ENCODE measurements around the gene HNRNPC. TPM values are rescaled to one million over a fixed set of nuclear protein-coding genes. Genes with fewer than 3 reads are reported as not detected.

The HNRNPC gene
- total RNA-seq, 1 experiment from 2014 or later = 1,144 TPM

DNA sequence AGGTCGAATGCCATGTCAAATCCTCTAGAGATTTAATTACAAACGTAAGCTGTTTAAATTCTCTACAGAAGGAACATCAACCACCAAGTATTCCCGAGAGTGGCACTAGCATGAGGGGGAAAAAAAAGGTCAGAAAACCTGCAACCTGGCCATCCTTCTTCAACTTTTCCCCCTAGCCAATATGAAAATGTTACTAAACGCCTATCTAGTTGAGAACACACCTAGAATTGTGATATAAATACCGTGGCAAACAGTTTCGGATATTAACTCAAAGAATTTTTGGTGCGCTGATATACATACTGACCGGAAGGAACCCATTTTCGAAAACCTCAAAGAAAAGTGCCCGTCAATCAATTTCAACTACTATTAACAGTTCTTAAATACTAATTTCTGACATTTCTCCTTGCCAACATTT lies 1.8 kb downstream of the HNRNPC start:
- H3K4me3 ChIP-seq (ENCODE audit: low read length) = peak overlapping the region; percentile 92
- H3K9me3 ChIP-seq (ENCODE audit: low read length) = no peaks in the 10 kb centered on the region
- H3K4me2 ChIP-seq (ENCODE audit: low read depth, low read length, poor library complexity, severe bottlenecking) = peak overlapping the region; percentile 88
- no peak overlapping the region for H2AFZ ChIP-seq (ENCODE audit: low read length)
- DNase-seq = peak; percentile 85
- peak overlapping the region; percentile 93 for H3K27ac ChIP-seq (ENCODE audit: low read length)
- H3K79me2 ChIP-seq (ENCODE audit: low read length) = peaks cover 68% of the 10 kb centered on the region
- peak overlapping the region; percentile 95 for H3K9ac ChIP-seq (ENCODE audit: low read length)
- peaks cover 63% of the 10 kb centered on the region for H4K20me1 ChIP-seq (ENCODE audit: insufficient read depth, low read depth, low read length)
- H3K36me3 ChIP-seq (ENCODE audit: insufficient read depth, low read length) = peaks cover 58% of the 10 kb centered on the region
- peaks cover 62% of the 10 kb centered on the region for H3K4me1 ChIP-seq (ENCODE audit: low read length)
- no peaks in the 10 kb centered on the region for H3K9me2 ChIP-seq (replicated peaks; ENCODE audit: insufficient read depth, low read length)
- no peaks in the 10 kb centered on the region for H3K27me3 ChIP-seq (ENCODE audit: low read length)

GRCh38 chr14:21264025-21264801 lies 5.0 kb downstream of the HNRNPC start:
- Histone ChIP-seq H3K36me3 (ENCODE audit: insufficient read depth, low read length) (peaks cover 79% of the 10 kb centered on the region), H3K9me3 (ENCODE audit: low read length) (no peaks in the 10 kb centered on the region), H3K79me2 (ENCODE audit: low read length) (peaks cover 95% of the 10 kb centered on the region), H3K9me2 (replicated peaks; ENCODE audit: insufficient read depth, low read length) (no peaks in the 10 kb centered on the region), H3K4me1 (ENCODE audit: low read length) (peaks cover 56% of the 10 kb centered on the region), H3K9ac (ENCODE audit: low read length) (no peak overlapping the region), H3K4me3 (ENCODE audit: low read length) (no peak overlapping the region), H4K20me1 (ENCODE audit: insufficient read depth, low read depth, low read length) (peaks cover 86% of the 10 kb centered on the region), H3K27ac (ENCODE audit: low read length) (peak overlapping the region; percentile 93), H3K27me3 (ENCODE audit: low read length) (no peaks in the 10 kb centered on the region), H3K4me2 (ENCODE audit: low read depth, low read length, poor library complexity, severe bottlenecking) (peak overlapping the region; percentile 88), H2AFZ (ENCODE audit: low read length) (no peak overlapping the region)
- DNase-seq = no peak

- no peaks in the 10 kb centered on the region for H3K9me3 ChIP-seq (ENCODE audit: low read length)
- DNase-seq = no peak
- no peak overlapping the region for H3K4me3 ChIP-seq (ENCODE audit: low read length)
- H3K36me3 ChIP-seq (ENCODE audit: insufficient read depth, low read length) = peaks cover 81% of the 10 kb centered on the region
- H2AFZ ChIP-seq (ENCODE audit: low read length) = no peak overlapping the region
- no peak overlapping the region for H3K4me2 ChIP-seq (ENCODE audit: low read depth, low read length, poor library complexity, severe bottlenecking)
- no peaks in the 10 kb centered on the region for H3K27me3 ChIP-seq (ENCODE audit: low read length)
- no peak overlapping the region for H3K9ac ChIP-seq (ENCODE audit: low read length)
- H3K4me1 ChIP-seq (ENCODE audit: low read length) = peaks cover 56% of the 10 kb centered on the region
- H3K27ac ChIP-seq (ENCODE audit: low read length) = peak overlapping the region; percentile 93
- peaks cover 90% of the 10 kb centered on the region for H4K20me1 ChIP-seq (ENCODE audit: insufficient read depth, low read depth, low read length)
- no peaks in the 10 kb centered on the region for H3K9me2 ChIP-seq (replicated peaks; ENCODE audit: insufficient read depth, low read length)
- peaks cover 95% of the 10 kb centered on the region for H3K79me2 ChIP-seq (ENCODE audit: low read length)
Measured at GRCh38 chr14:21263284-21264024, 5.8 kb downstream of the HNRNPC start.

GRCh38 chr14:21262410-21262809 lies 6.8 kb downstream of the HNRNPC start:
- no peak overlapping the region for H3K9ac ChIP-seq (ENCODE audit: low read length)
- H3K4me3 ChIP-seq (ENCODE audit: low read length) = no peak overlapping the region
- peaks cover 90% of the 10 kb centered on the region for H4K20me1 ChIP-seq (ENCODE audit: insufficient read depth, low read depth, low read length)
- H3K9me2 ChIP-seq (replicated peaks; ENCODE audit: insufficient read depth, low read length) = no peaks in the 10 kb centered on the region
- H3K4me1 ChIP-seq (ENCODE audit: low read length) = peaks cover 47% of the 10 kb centered on the region
- H3K4me2 ChIP-seq (ENCODE audit: low read depth, low read length, poor library complexity, severe bottlenecking) = no peak overlapping the region
- no peak for DNase-seq
- no peaks in the 10 kb centered on the region for H3K9me3 ChIP-seq (ENCODE audit: low read length)
- H3K27ac ChIP-seq (ENCODE audit: low read length) = no peak overlapping the region
- H3K27me3 ChIP-seq (ENCODE audit: low read length) = no peaks in the 10 kb centered on the region
- H3K36me3 ChIP-seq (ENCODE audit: insufficient read depth, low read length) = peaks cover 78% of the 10 kb centered on the region
- H3K79me2 ChIP-seq (ENCODE audit: low read length) = peaks cover 95% of the 10 kb centered on the region
- no peak overlapping the region for H2AFZ ChIP-seq (ENCODE audit: low read length)

GRCh38 chr14:21261824-21262223 lies 7.4 kb downstream of the HNRNPC start:
- Histone ChIP-seq H4K20me1 (ENCODE audit: insufficient read depth, low read depth, low read length) (peaks cover 90% of the 10 kb centered on the region), H3K4me3 (ENCODE audit: low read length) (no peak overlapping the region), H3K9ac (ENCODE audit: low read length) (no peak overlapping the region), H3K27ac (ENCODE audit: low read length) (no peak overlapping the region), H3K4me1 (ENCODE audit: low read length) (peaks cover 42% of the 10 kb centered on the region), H3K79me2 (ENCODE audit: low read length) (peaks cover 95% of the 10 kb centered on the region), H3K4me2 (ENCODE audit: low read depth, low read length, poor library complexity, severe bottlenecking) (no peak overlapping the region), H2AFZ (ENCODE audit: low read length) (no peak overlapping the region), H3K9me3 (ENCODE audit: low read length) (no peaks in the 10 kb centered on the region), H3K27me3 (ENCODE audit: low read length) (no peaks in the 10 kb centered on the region), H3K9me2 (replicated peaks; ENCODE audit: insufficient read depth, low read length) (no peaks in the 10 kb centered on the region), H3K36me3 (ENCODE audit: insufficient read depth, low read length) (peaks cover 81% of the 10 kb centered on the region)
- no peak for DNase-seq

- H3K4me3 ChIP-seq (ENCODE audit: low read length) = no peak overlapping the region
- no peak overlapping the region for H3K27ac ChIP-seq (ENCODE audit: low read length)
- H3K9me2 ChIP-seq (replicated peaks; ENCODE audit: insufficient read depth, low read length) = no peaks in the 10 kb centered on the region
- peaks cover 95% of the 10 kb centered on the region for H3K79me2 ChIP-seq (ENCODE audit: low read length)
- no peak overlapping the region for H3K9ac ChIP-seq (ENCODE audit: low read length)
- no peak overlapping the region for H2AFZ ChIP-seq (ENCODE audit: low read length)
- peaks cover 90% of the 10 kb centered on the region for H4K20me1 ChIP-seq (ENCODE audit: insufficient read depth, low read depth, low read length)
- no peaks in the 10 kb centered on the region for H3K9me3 ChIP-seq (ENCODE audit: low read length)
- H3K4me2 ChIP-seq (ENCODE audit: low read depth, low read length, poor library complexity, severe bottlenecking) = no peak overlapping the region
- H3K36me3 ChIP-seq (ENCODE audit: insufficient read depth, low read length) = peaks cover 81% of the 10 kb centered on the region
- no peaks in the 10 kb centered on the region for H3K27me3 ChIP-seq (ENCODE audit: low read length)
- no peak for DNase-seq
- H3K4me1 ChIP-seq (ENCODE audit: low read length) = peaks cover 15% of the 10 kb centered on the region
Measured at GRCh38 chr14:21258889-21259787, 10.1 kb downstream of the HNRNPC start.

GRCh38 chr14:21258005-21258888 lies 11.0 kb downstream of the HNRNPC start:
- H4K20me1 ChIP-seq (ENCODE audit: insufficient read depth, low read depth, low read length) = peaks cover 90% of the 10 kb centered on the region
- peaks cover 81% of the 10 kb centered on the region for H3K36me3 ChIP-seq (ENCODE audit: insufficient read depth, low read length)
- no peaks in the 10 kb centered on the region for H3K9me2 ChIP-seq (replicated peaks; ENCODE audit: insufficient read depth, low read length)
- no peak for DNase-seq
- no peak overlapping the region for H3K4me2 ChIP-seq (ENCODE audit: low read depth, low read length, poor library complexity, severe bottlenecking)
- H2AFZ ChIP-seq (ENCODE audit: low read length) = no peak overlapping the region
- H3K27me3 ChIP-seq (ENCODE audit: low read length) = no peaks in the 10 kb centered on the region
- peaks cover 6% of the 10 kb centered on the region for H3K4me1 ChIP-seq (ENCODE audit: low read length)
- H3K9ac ChIP-seq (ENCODE audit: low read length) = no peak overlapping the region
- H3K79me2 ChIP-seq (ENCODE audit: low read length) = peaks cover 95% of the 10 kb centered on the region
- H3K4me3 ChIP-seq (ENCODE audit: low read length) = no peak overlapping the region
- no peaks in the 10 kb centered on the region for H3K9me3 ChIP-seq (ENCODE audit: low read length)
- no peak overlapping the region for H3K27ac ChIP-seq (ENCODE audit: low read length)

All from Karpas-422 (cell line).